ENCODE results near the gene CIAO2A. TPM values are rescaled to one million over a fixed set of nuclear protein-coding genes. Genes with fewer than 3 reads are reported as not detected.
A peak's percentile ranks its signal among the peaks of the same experiment; 100 is the strongest.

CIAO2A gene
- total RNA-seq, 2 donors from 2014 or later: 43.6 to 73.7 TPM

GRCh38 chr15:64034519-64034918, 59.1 kb downstream of the CIAO2A start:
- Histone ChIP-seq H3K4me1 (peaks cover 0 to 37% of the 10 kb centered on the region in 2 donors), H3K27ac (no peak overlapping the region), H3K4me3 (no peak overlapping the region), H3K36me3 (peaks cover 18% of the 10 kb centered on the region), H3K9me3 (no peaks in the 10 kb centered on the region), H3K27me3 (no peaks in the 10 kb centered on the region)
- no peak for TF ChIP-seq CTCF (IDR thresholded peaks at IDR 0.05)
- DNase-seq (ENCODE audit: low spot score): no peak

GRCh38 chr15:64032329-64032728, 61.3 kb downstream of the CIAO2A start:
- H3K27me3 ChIP-seq: no peaks in the 10 kb centered on the region
- H3K36me3 ChIP-seq: peaks cover 3% of the 10 kb centered on the region
- DNase-seq (ENCODE audit: low spot score): no peak
- no peaks in the 10 kb centered on the region for H3K9me3 ChIP-seq
- no peak for TF ChIP-seq CTCF (IDR thresholded peaks at IDR 0.05)
- H3K4me1 ChIP-seq: peaks cover 0 to 54% of the 10 kb centered on the region in 2 donors
- H3K27ac ChIP-seq: peak overlapping the region; percentile 53 to 65
- no peak overlapping the region for H3K4me3 ChIP-seq

GRCh38 chr15:64030123-64030522, 63.5 kb downstream of the CIAO2A start:
- peaks cover 0 to 60% of the 10 kb centered on the region in 2 donors for H3K4me1 ChIP-seq
- DNase-seq (ENCODE audit: low spot score): no peak
- H3K27me3 ChIP-seq: no peaks in the 10 kb centered on the region
- TF ChIP-seq CTCF (IDR thresholded peaks at IDR 0.05): no peak
- no peaks in the 10 kb centered on the region for H3K36me3 ChIP-seq
- H3K27ac ChIP-seq: peak overlapping the region in 1 of 2 donors; percentile 11
- no peaks in the 10 kb centered on the region for H3K9me3 ChIP-seq
- no peak overlapping the region for H3K4me3 ChIP-seq

- H3K9me3 ChIP-seq: no peaks in the 10 kb centered on the region
- H3K27me3 ChIP-seq: no peaks in the 10 kb centered on the region
- H3K4me3 ChIP-seq: no peak overlapping the region
- DNase-seq (ENCODE audit: low spot score): no peak
- TF ChIP-seq CTCF (IDR thresholded peaks at IDR 0.05): no peak
- peak overlapping the region; percentile 11 to 13 for H3K27ac ChIP-seq
- peaks cover 0 to 60% of the 10 kb centered on the region in 2 donors for H3K4me1 ChIP-seq
- H3K36me3 ChIP-seq: no peaks in the 10 kb centered on the region
These were observed 64.0 kb downstream of the CIAO2A start for GRCh38 chr15:64029633-64030032.

GRCh38 chr15:64029110-64029509, 64.5 kb downstream of the CIAO2A start:
- Histone ChIP-seq H3K27me3 (no peaks in the 10 kb centered on the region), H3K36me3 (no peaks in the 10 kb centered on the region), H3K4me1 (peaks cover 0 to 65% of the 10 kb centered on the region in 2 donors), H3K9me3 (no peaks in the 10 kb centered on the region), H3K4me3 (no peak overlapping the region), H3K27ac (peak overlapping the region in 1 of 2 donors; percentile 13)
- TF ChIP-seq CTCF (IDR thresholded peaks at IDR 0.05): no peak
- DNase-seq (ENCODE audit: low spot score): no peak

- no peak for TF ChIP-seq CTCF (IDR thresholded peaks at IDR 0.05)
- peaks cover 0 to 71% of the 10 kb centered on the region in 2 donors for H3K4me1 ChIP-seq
- no peak overlapping the region for H3K27ac ChIP-seq
- no peak overlapping the region for H3K4me3 ChIP-seq
- H3K36me3 ChIP-seq: no peaks in the 10 kb centered on the region
- no peaks in the 10 kb centered on the region for H3K9me3 ChIP-seq
- DNase-seq (ENCODE audit: low spot score): no peak
- no peaks in the 10 kb centered on the region for H3K27me3 ChIP-seq
These were observed 67.0 kb downstream of the CIAO2A start for GRCh38 chr15:64026591-64026990.

All from right atrium auricular region (tissue), 2 donors.